Measurements from ENCODE around the gene MGAT1.

GRCh38 chr5:180795771-180796313 lies 6.8 kb downstream of the MGAT1 start:
- TF ChIP-seq CTCF (IDR thresholded peaks at IDR 0.05) (no peak), POLR2A (IDR thresholded peaks at IDR 0.05) (no peak)
